H1 (cell line): ENCODE measurements around the gene GMPR.

Source experiments
- ASH2L ChIP-seq: fragments of 200-600, 300-600 bp; sonication (generic); IDR thresholded peaks from one replicate; pipeline ENCODE4 v1.7.1; 2017; ENCODE audit warnings: low read length
- CEBPB ChIP-seq: IDR thresholded peaks from 2 replicates; pipeline ENCODE4 v1.6.1; 2012; ENCODE audit warnings: low read depth, low read length
- EZH2 ChIP-seq: fragments of 200-600 bp; sonication (generic); IDR thresholded peaks from 2 replicates; pipeline ENCODE4 v1.7.1; 2012; ENCODE audit warnings: low read depth, mild to moderate bottlenecking, moderate library complexity, low read length, inconsistent platforms; ENCODE audit not compliant: severe bottlenecking
- FOSL1 ChIP-seq: IDR thresholded peaks from 2 replicates; pipeline ENCODE4 v1.6.1; 2011; ENCODE audit warnings: mild to moderate bottlenecking, low read depth, low read length, moderate library complexity; ENCODE audit not compliant: insufficient read depth
- GABPA ChIP-seq: IDR thresholded peaks from 2 replicates; pipeline ENCODE4 v1.6.1; 2011; ENCODE audit warnings: mild to moderate bottlenecking, low read length, moderate library complexity, borderline replicate concordance; ENCODE audit not compliant: insufficient read depth
- PHF8 ChIP-seq: fragments of 200-600 bp; sonication (generic); conservative IDR thresholded peaks from 2 replicates; pipeline ENCODE4 v1.7.1; 2012; ENCODE audit warnings: low read depth, mild to moderate bottlenecking, inconsistent platforms, low read length, moderate library complexity
- POLR2A ChIP-seq, 2 experiments: IDR thresholded peaks; 1 replicate in 1 of 2; 2 replicates in 1 of 2; pipeline ENCODE4 v1.6.1; 2011; ENCODE audit warnings: low read depth in 2 of 2, low read length in 2 of 2, mild to moderate bottlenecking in 2 of 2; ENCODE audit errors: control extremely low read depth in 1 of 2
- RAD21 ChIP-seq, 2 experiments: IDR thresholded peaks in 1 of 2; conservative IDR thresholded peaks in 1 of 2; 2 replicates each; pipeline ENCODE4 v1.6.1; 2011; ENCODE audit warnings: low read depth in 2 of 2, low read length in 2 of 2, improper control_type of control experiment in 1 of 2, inconsistent platforms in 1 of 2, mild to moderate bottlenecking in 1 of 2, moderate library complexity in 1 of 2
- RFX5 ChIP-seq: IDR thresholded peaks from 2 replicates; pipeline ENCODE4 v1.6.1; 2011; ENCODE audit warnings: low read depth, low read length, improper control_type of control experiment, borderline replicate concordance
- SP4 ChIP-seq: IDR thresholded peaks from 2 replicates; pipeline ENCODE4 v1.6.1; 2012; ENCODE audit warnings: low read length, inconsistent platforms
- TBP ChIP-seq: IDR thresholded peaks from 2 replicates; pipeline ENCODE4 v1.6.1; 2011; ENCODE audit warnings: low read depth, low read length, improper control_type of control experiment
- ZNF274 ChIP-seq: IDR thresholded peaks from 2 replicates; pipeline ENCODE4 v1.7.0; 2012; ENCODE audit warnings: low read length, borderline replicate concordance; ENCODE audit errors: extremely low read depth
- TF ChIP-seq, protein P1 (sequence below), 3 experiments: IDR thresholded peaks; 1 replicate in 2 of 3; 2 replicates in 1 of 3; pipeline versions ENCODE4 v1.5.1 to v1.6.1; 2011; ENCODE audit warnings: low read length in 3 of 3, mild to moderate bottlenecking in 3 of 3, inconsistent platforms in 2 of 3, low read depth in 1 of 3, moderate library complexity in 1 of 3; ENCODE audit not compliant: insufficient read depth in 1 of 3; ENCODE audit errors: control extremely low read depth in 1 of 3
- TF ChIP-seq, protein P2 (sequence below): IDR thresholded peaks from 2 replicates; pipeline ENCODE4 v1.6.1; 2012; ENCODE audit warnings: low read length, inconsistent platforms

- TF ChIP-seq, protein P1, sequence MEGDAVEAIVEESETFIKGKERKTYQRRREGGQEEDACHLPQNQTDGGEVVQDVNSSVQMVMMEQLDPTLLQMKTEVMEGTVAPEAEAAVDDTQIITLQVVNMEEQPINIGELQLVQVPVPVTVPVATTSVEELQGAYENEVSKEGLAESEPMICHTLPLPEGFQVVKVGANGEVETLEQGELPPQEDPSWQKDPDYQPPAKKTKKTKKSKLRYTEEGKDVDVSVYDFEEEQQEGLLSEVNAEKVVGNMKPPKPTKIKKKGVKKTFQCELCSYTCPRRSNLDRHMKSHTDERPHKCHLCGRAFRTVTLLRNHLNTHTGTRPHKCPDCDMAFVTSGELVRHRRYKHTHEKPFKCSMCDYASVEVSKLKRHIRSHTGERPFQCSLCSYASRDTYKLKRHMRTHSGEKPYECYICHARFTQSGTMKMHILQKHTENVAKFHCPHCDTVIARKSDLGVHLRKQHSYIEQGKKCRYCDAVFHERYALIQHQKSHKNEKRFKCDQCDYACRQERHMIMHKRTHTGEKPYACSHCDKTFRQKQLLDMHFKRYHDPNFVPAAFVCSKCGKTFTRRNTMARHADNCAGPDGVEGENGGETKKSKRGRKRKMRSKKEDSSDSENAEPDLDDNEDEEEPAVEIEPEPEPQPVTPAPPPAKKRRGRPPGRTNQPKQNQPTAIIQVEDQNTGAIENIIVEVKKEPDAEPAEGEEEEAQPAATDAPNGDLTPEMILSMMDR (IDR thresholded peaks at IDR 0.05; ENCODE audit: control extremely low read depth in 1 of 3, insufficient read depth in 1 of 3, low read depth in 1 of 3, low read length in 3 of 3), result no peak
- TF ChIP-seq RFX5 (no peak), POLR2A (IDR thresholded peaks at IDR 0.05; ENCODE audit: control extremely low read depth in 1 of 2, low read depth in 2 of 2, low read length in 2 of 2) (no peak), ZNF274 (no peak), GABPA (no peak), TBP (no peak), ASH2L (no peak), RAD21 (IDR thresholded peaks at IDR 0.05 in 1 of 2, conservative IDR thresholded peaks at IDR 0.05 in 1 of 2; ENCODE audit: low read depth in 2 of 2, low read length in 2 of 2) (no peak), FOSL1 (no peak), CEBPB (no peak), SP4 (no peak), PHF8 (no peak), EZH2 (no peak)
- TF ChIP-seq, protein P2, sequence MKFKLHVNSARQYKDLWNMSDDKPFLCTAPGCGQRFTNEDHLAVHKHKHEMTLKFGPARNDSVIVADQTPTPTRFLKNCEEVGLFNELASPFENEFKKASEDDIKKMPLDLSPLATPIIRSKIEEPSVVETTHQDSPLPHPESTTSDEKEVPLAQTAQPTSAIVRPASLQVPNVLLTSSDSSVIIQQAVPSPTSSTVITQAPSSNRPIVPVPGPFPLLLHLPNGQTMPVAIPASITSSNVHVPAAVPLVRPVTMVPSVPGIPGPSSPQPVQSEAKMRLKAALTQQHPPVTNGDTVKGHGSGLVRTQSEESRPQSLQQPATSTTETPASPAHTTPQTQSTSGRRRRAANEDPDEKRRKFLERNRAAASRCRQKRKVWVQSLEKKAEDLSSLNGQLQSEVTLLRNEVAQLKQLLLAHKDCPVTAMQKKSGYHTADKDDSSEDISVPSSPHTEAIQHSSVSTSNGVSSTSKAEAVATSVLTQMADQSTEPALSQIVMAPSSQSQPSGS, result no peak
Measured at GRCh38 chr6:16327777-16328325, 89.5 kb downstream of the GMPR start.
